Embryonic facial prominence (tissue), 1 donor: ENCODE measurements around the gene NCOA1.
"Not testable (repeated sequence)": the region's sequence is repeated elsewhere in the genome, so short reads cannot be mapped to it uniquely, and the experiment has no call there.

Source experiments
- DNase-seq: peaks from one replicate; pipeline ENCODE4 v3.0.0-alpha.2; 2016; ENCODE audit errors: extremely low spot score

Gene NCOA1

GRCh38 chr2:24533574-24533973 is 42.5 kb downstream of the NCOA1 start:
- DNase-seq, result not testable (repeated sequence)

DNA sequence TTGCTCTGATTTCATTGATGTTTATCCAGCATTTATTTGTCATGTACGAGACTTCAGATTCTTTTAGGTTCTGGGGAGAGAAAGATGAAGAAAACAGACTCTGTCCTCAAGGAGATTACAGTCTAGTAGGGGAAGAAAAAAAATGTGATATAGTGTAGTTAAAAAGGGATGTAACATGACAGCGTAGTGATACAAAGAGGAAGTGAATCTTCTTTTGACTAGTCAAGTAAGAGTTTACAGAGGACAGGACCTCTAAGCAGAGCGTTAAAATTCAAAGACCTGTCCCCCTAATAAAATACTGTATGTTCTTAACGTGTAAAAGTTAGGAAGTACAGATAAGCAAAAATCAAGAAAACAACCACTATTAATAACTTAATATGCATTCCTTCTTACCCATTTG is 47.7 kb downstream of the NCOA1 start:
- no peak for DNase-seq

DNA sequence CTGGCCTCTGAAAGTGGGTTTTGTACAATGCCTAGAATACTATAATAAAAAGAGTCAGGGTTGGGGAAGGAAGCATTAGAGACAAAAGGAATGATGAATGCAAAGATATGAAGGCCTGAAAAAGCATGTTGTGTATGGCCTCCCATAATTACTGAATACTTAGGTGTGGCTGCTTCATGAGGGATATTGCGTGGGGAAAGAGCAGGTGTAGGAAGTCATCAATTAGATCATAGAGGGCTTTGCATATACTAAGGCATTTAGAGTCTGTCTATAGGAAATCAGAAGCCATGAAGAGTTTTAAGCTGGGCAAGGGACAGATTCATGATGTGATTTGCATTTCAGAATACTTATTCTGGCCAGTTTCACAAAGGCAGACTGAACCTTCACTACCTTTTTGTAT is 48.2 kb downstream of the NCOA1 start:
- no peak for DNase-seq

DNA sequence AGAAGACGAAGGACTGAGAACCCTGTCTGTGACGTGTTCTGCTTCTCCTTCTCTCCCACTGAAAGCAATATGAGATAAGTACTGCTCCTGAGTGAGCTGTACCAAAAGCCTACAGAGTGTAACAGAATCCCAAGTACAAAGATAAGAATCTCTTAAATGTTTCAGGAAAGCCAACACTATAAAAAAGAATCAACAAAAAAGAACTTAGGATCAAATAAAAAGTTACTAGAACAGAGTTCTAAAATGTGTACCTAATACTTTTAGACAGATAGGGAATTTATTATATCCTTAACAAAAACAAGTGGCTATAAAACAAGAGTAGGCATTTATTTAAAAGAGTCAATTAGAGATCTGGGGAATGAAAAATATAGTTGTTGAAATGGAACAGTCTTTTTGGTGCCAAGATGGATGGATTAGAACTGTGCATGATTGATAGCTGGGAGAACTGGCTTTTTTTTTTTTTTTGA is 49.0 kb downstream of the NCOA1 start:
- DNase-seq, result no peak

DNA sequence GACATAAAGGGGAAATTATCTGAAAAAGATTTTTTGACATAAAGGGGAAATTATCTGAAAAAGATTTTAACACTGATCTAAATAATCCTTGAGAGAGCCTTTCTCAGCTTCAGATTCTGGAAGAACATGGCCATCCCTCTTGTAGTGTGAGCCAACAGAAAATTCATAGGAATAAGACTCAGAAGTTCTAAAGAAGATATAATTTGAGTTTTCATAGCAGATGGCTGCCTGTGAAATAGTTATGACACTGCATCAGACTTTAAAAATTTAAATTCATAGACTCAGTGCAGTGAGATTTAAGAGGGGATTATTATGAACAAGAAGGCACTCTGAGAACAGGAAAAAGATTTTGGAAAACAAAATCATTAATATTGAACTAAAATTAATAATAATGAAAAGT is 50.6 kb downstream of the NCOA1 start:
- no peak for DNase-seq

DNA sequence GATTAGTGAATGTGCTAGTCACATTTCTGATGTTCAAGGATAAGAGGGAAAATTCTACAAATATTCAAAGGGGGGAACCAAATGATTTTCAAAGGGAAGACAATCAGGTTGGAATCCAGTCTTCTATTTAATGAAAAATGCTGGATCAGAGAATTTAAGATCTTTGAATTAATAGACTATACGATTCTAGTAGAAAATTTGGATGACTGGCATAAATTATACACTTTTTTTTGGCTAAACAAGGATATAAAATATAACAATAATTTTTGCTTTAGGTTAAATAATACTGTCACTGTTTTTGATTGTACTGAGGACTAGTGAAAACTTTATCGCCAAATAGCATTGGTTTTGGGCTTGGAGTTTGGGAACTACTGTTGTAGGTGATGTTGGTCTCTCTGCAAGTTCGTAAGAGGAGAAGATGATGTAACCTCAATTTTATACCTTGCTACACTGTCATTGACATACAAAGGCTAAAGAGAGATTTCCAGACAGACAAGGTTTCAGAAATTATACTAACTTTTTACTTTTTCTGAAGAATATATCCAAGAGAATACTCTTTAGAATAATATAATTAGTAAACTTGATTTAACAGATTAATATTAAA is 51.3 kb downstream of the NCOA1 start:
- no peak for DNase-seq

- no peak for DNase-seq
Observed at GRCh38 chr2:24543252-24543651, 52.2 kb downstream of the NCOA1 start.

DNA sequence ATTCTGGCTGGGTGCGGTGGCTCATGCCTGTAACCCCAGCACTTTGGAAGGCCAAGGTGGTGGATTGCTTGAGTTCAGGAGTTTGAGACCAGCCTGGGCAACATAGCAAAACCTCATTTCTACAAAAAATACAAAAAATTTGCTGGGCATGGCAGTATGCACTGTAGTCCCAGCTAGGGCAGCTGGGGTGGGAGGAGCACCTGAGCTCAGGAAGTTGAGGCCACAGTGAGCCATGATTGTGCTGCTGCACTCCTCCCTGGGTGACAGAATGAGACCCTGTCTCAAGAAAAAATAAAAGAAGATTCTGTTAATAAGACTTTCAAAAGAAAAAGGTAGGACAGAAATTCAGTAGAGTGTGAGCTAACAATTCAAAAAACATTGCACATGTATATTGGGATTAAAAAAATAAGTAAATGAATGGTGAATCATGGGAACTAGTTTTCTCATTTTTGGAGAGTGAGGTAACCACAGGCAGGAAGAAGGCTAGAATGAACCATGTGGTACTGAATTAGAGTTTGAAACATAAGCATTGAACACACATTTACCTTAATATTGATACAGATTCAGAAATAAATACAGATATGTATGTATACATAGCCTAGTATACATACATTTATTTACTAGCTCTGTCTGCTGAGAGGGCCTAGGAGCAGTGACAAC is 53.5 kb downstream of the NCOA1 start:
- DNase-seq, result no peak

DNA sequence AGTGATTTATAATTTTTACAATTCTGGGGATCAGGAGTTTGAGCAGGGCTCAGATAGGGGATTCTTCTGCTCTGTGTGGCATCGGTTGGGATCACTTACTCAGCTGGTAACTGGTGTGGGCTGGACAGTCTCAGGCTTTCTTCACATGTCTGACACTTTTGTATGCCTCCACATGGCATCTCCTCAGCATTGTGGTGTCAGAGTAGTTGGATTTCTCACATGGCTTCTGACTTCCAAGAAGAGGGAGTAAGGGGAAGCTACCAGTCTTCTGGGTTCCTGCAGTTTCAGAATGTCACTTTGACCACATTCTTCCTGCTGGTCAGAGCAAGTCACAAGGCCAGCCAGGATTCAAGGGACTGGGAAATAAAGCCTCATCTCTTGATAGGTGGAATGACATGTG is 55.6 kb downstream of the NCOA1 start:
- DNase-seq, result no peak

GRCh38 chr2:24548058-24548457 is 57.0 kb downstream of the NCOA1 start:
- no peak for DNase-seq

DNA sequence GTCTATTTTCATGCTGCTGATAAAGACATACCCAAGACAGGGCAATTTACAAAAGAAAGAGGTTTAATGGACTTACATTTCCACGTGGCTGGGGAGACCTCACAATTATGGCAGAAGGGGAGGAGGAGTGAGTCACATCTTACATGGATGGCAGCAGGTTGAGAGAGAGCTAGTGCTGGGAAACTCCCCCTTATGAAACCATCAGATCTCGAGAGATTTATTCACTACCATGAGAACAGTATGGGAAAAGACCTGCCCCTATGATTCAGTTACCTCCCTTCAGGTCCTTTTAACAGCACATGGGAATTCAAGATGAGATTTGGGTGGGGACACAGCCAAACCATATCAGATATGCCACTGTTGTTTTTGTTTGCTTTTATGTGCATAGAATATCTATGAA is 59.2 kb downstream of the NCOA1 start:
- DNase-seq, result not testable (repeated sequence)

DNA sequence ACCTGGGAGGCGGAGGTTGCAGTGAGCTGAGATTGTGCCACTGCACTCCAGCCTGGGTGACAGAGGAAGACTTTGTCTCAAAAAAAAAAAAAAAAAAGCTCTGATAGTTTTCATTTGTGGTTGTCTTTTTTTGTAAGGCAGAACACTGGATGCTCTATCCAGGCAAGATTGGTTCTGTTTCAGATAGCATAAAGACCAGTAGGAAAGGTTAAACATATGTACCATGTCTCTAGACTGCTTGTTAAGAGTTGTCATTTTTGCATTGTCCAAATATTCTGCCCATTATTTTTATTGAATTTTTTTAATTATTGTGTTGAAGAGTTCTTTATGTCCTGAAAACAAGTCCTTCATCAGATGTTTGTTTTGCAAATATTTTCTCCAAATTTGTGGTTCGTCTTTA is 60.0 kb downstream of the NCOA1 start:
- DNase-seq, result no peak

DNA sequence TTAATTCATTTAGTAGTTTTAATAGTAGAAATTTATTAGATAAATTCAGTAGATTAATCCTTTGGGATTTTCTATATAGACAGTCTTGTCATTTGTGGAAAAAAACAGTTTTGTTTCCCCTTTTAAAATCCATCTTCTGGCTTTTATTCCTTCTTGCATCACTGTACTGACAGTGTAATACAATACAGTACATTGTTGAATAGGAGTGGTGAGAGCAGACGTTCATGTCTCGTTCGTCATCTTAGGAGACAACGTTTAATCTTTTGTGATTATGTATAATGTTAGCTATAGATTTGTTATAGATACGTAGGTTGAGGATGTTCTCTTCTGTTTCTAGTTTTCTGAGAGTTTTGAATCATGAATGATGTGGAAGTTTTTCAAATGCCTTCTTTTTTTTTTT is 61.8 kb downstream of the NCOA1 start:
- no peak for DNase-seq

GRCh38 chr2:24558781-24559472 is 67.9 kb downstream of the NCOA1 start:
- no peak for DNase-seq

- DNase-seq, result no peak
Observed at GRCh38 chr2:24559473-24560113, 68.5 kb downstream of the NCOA1 start.

DNA sequence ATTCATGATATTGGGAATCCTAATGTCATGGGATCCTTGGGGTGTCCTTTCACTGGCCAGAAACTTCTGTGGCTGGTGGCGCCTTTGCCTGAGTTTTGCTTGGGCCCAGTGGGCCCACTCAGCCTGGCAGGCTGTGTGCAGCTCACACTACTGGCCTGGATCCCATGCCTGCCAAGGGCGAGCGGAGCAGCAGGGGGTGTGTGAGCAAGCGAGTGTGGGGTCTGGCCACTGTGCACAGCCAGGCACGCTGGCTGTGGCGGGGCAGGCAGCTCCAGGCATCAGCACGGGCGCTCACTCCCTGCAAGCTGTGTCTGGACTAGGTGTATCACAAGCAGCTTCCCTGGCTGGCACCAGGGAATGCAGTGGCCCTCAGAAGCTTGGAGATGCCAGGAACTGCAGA is 74.5 kb downstream of the NCOA1 start:
- no peak for DNase-seq

- no peak for DNase-seq
Observed at GRCh38 chr2:24566209-24566608, 75.2 kb downstream of the NCOA1 start.

DNA sequence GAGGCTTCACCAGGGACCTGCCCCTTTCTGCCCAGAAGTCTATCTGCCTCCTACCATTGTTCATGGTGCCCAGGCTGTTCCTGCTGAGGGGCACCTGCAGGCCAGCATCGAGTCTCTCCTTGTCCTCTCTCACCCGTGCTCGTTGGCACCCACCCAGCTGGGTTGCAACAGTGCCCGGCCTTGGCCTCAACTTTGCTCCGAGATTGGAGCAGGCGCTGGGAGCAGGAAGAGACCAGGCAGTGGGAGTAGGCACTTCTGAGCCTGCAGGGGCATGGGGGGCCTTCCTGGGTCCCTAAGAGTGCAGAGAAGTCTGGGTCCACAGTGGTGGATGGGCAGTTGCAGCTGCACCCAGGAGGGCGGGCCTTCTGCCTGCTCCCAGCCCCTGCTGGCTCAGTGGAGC is 75.6 kb downstream of the NCOA1 start:
- DNase-seq, result no peak

GRCh38 chr2:24568551-24568950 is 77.5 kb downstream of the NCOA1 start:
- peak; percentile 12 for DNase-seq

DNA sequence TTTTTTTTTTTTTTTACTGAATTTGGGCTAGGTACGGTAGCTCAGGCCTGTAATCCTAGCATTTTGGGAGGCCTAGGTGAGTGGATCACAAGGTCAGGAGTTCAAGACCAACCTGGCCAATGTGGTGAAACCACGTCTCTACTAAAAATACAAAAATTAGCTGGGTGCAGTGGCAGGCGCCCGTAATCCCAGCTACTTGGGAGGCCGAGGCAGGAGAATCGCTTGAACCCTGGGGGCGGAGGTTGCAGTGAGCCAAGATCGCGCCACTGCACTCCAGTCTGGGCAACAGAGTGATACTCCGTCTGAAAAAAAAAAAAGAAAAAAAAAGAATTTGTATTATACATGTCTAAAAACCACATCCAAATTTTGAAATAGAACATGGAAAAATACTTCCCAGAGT is 78.5 kb downstream of the NCOA1 start:
- DNase-seq, result not testable (repeated sequence)

DNA sequence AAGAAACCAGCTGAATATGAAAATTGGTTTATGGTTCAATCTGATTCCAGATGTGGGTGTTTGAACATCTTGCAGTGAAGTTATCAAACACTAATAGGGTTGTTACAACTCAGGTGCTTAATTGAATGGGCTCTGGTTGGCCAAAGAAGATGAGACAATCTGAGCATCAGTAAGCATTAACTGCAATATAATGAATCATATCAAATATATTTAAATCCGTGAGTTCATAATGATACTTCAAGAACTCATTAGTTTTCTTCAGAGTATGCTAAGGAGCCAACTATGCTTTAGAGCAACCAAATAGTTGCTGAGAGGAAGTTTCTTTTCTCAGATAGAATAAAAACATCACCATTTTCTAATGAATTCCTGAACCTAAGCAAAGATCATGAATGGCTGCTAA is 79.2 kb downstream of the NCOA1 start:
- no peak for DNase-seq

- DNase-seq, result no peak
Observed at GRCh38 chr2:24571828-24572442, 80.9 kb downstream of the NCOA1 start.
